Trophoblast cell (in vitro differentiated cells and primary cell): ENCODE results near the gene OR6X1.
"Not testable (repeated sequence)": the region's sequence is repeated elsewhere in the genome, so short reads cannot be mapped to it uniquely, and the experiment has no call there.

Experiments used
- DNase-seq, 2 donors: peaks; one replicate each; pipeline ENCODE4 v3.0.0-alpha.2; 2016
- H2AFZ ChIP-seq: 2 replicates; pipeline ENCODE4 v1.6.1; 2013; ENCODE audit warnings: low read length, moderate library complexity, mild to moderate bottlenecking; ENCODE audit not compliant: insufficient read depth, poor library complexity
- H2AK5ac ChIP-seq: 2 replicates; pipeline ENCODE4 v1.6.1; 2013; ENCODE audit warnings: mild to moderate bottlenecking, low read length
- H2BK120ac ChIP-seq: 2 replicates; pipeline ENCODE4 v1.6.1; 2013; ENCODE audit warnings: low read length, mild to moderate bottlenecking, moderate library complexity; ENCODE audit not compliant: insufficient read depth, poor library complexity
- H2BK12ac ChIP-seq: 2 replicates; pipeline ENCODE4 v1.6.1; 2013; ENCODE audit warnings: mild to moderate bottlenecking, low read length, moderate library complexity
- H2BK5ac ChIP-seq: 2 replicates; pipeline ENCODE4 v1.6.1; 2013; ENCODE audit warnings: low read length, low read depth, moderate library complexity, mild to moderate bottlenecking; ENCODE audit not compliant: poor library complexity
- H3K14ac ChIP-seq: 2 replicates; pipeline ENCODE4 v1.6.1; 2013; ENCODE audit warnings: mild to moderate bottlenecking, low read length
- H3K18ac ChIP-seq: 2 replicates; pipeline ENCODE4 v1.6.1; 2013; ENCODE audit warnings: mild to moderate bottlenecking, low read length
- H3K23ac ChIP-seq: 2 replicates; pipeline ENCODE4 v1.6.1; 2013; ENCODE audit warnings: low read length
- H3K27ac ChIP-seq: 2 replicates; pipeline ENCODE4 v1.5.1; 2013; ENCODE audit warnings: low read depth, mild to moderate bottlenecking, inconsistent platforms, low read length, moderate library complexity
- H3K27me3 ChIP-seq: 2 replicates; pipeline ENCODE4 v1.6.1; 2013; ENCODE audit warnings: inconsistent platforms, mild to moderate bottlenecking, low read length, moderate library complexity; ENCODE audit not compliant: insufficient read depth
- H3K36me3 ChIP-seq, 2 experiments: 1 replicate in 1 of 2; 2 replicates in 1 of 2; pipeline ENCODE4 v1.6.1; 2013; ENCODE audit warnings: low read length in 2 of 2, mild to moderate bottlenecking in 2 of 2, moderate library complexity in 1 of 2; ENCODE audit not compliant: insufficient read depth in 2 of 2, control insufficient read depth in 1 of 2
- H3K4ac ChIP-seq: 2 replicates; pipeline ENCODE4 v1.6.1; 2013; ENCODE audit warnings: low read depth, mild to moderate bottlenecking, low read length, moderate library complexity
- H3K4me1 ChIP-seq, 2 experiments: 1 replicate in 1 of 2; 2 replicates in 1 of 2; pipeline ENCODE4 v1.6.1; 2013; ENCODE audit warnings: low read length in 2 of 2, mild to moderate bottlenecking in 2 of 2, moderate library complexity in 1 of 2; ENCODE audit not compliant: insufficient read depth in 2 of 2, control insufficient read depth in 1 of 2
- H3K4me2 ChIP-seq: 2 replicates; pipeline ENCODE4 v1.6.1; 2013; ENCODE audit warnings: inconsistent platforms, mild to moderate bottlenecking, low read length, moderate library complexity
- H3K4me3 ChIP-seq: 2 replicates; pipeline ENCODE4 v1.5.1; 2013; ENCODE audit warnings: mild to moderate bottlenecking, low read depth, low read length, inconsistent platforms
- H3K79me1 ChIP-seq: one replicate; pipeline ENCODE4 v1.6.1; 2013; ENCODE audit warnings: low read length
- H3K79me2 ChIP-seq: 2 replicates; pipeline ENCODE4 v1.6.1; 2013; ENCODE audit warnings: low read length, mild to moderate bottlenecking; ENCODE audit not compliant: control insufficient read depth, insufficient read depth, poor library complexity
- H3K9ac ChIP-seq: 2 replicates; pipeline ENCODE4 v1.6.1; 2013; ENCODE audit warnings: mild to moderate bottlenecking, low read length
- H3K9me3 ChIP-seq: 2 replicates; pipeline ENCODE4 v1.6.1; 2013; ENCODE audit warnings: low read depth, mild to moderate bottlenecking, control low read depth, inconsistent platforms, low read length; ENCODE audit not compliant: insufficient read depth
- H4K12ac ChIP-seq: 2 replicates; pipeline ENCODE4 v1.6.1; 2013; ENCODE audit warnings: low read depth, mild to moderate bottlenecking, low read length, moderate library complexity
- H4K8ac ChIP-seq: 2 replicates; pipeline ENCODE4 v1.6.1; 2013; ENCODE audit warnings: low read depth, mild to moderate bottlenecking, low read length, moderate library complexity
- H4K91ac ChIP-seq: one replicate; pipeline ENCODE4 v1.6.1; 2013; ENCODE audit warnings: low read depth, mild to moderate bottlenecking, low read length, moderate library complexity
- WGBS: extraction: QIAGEN DNeasy Blood & Tissue Kit; methylation state at CpG from one replicate; pipeline ENCODE4 v1.1.7; 2013; ENCODE audit warnings: missing lambda C conversion rate; ENCODE audit not compliant: insufficient read length, insufficient coverage; ENCODE audit errors: extremely low coverage; 5-methylcytosine and 5-hydroxymethylcytosine counted together

Gene OR6X1

GRCh38 chr11:123755813-123756212 is 1.5 kb upstream of the OR6X1 start:
- H3K36me3 ChIP-seq: no peaks in the 10 kb centered on the region
- H3K4me1 ChIP-seq: no peaks in the 10 kb centered on the region
- H3K9ac ChIP-seq: no peak overlapping the region
- H3K79me1 ChIP-seq: no peaks in the 10 kb centered on the region
- no peak overlapping the region for H4K91ac ChIP-seq
- no peaks in the 10 kb centered on the region for H3K9me3 ChIP-seq
- no peak overlapping the region for H4K12ac ChIP-seq
- no peak overlapping the region for H2AFZ ChIP-seq
- no peaks in the 10 kb centered on the region for H3K79me2 ChIP-seq
- no peak overlapping the region for H2AK5ac ChIP-seq
- no peak overlapping the region for H2BK120ac ChIP-seq
- DNase-seq: peak in 1 of 2 donors; percentile 51
- no peak overlapping the region for H3K4me3 ChIP-seq
- no peaks in the 10 kb centered on the region for H3K27me3 ChIP-seq
- H3K23ac ChIP-seq: no peak overlapping the region
- no peak overlapping the region for H3K14ac ChIP-seq
- no peak overlapping the region for H3K4ac ChIP-seq
- no peak overlapping the region for H3K18ac ChIP-seq
- no peak overlapping the region for H2BK5ac ChIP-seq
- no peak overlapping the region for H3K27ac ChIP-seq
- no peak overlapping the region for H2BK12ac ChIP-seq
- H3K4me2 ChIP-seq: no peak overlapping the region
- WGBS: no CpG with 5 or more reads among the region's 3 CpGs
- H4K8ac ChIP-seq: no peak overlapping the region

- Histone ChIP-seq H3K4me1 (no peaks in the 10 kb centered on the region), H3K79me2 (no peaks in the 10 kb centered on the region), H3K23ac (no peak overlapping the region), H3K9me3 (no peaks in the 10 kb centered on the region), H3K14ac (no peak overlapping the region), H3K4ac (no peak overlapping the region), H3K36me3 (no peaks in the 10 kb centered on the region), H3K79me1 (no peaks in the 10 kb centered on the region), H4K12ac (no peak overlapping the region), H2BK12ac (no peak overlapping the region), H3K4me2 (no peak overlapping the region), H2AK5ac (no peak overlapping the region), H2BK5ac (no peak overlapping the region), H3K27me3 (no peaks in the 10 kb centered on the region), H3K18ac (no peak overlapping the region), H2AFZ (no peak overlapping the region), H4K91ac (no peak overlapping the region), H4K8ac (no peak overlapping the region), H3K27ac (no peak overlapping the region), H3K9ac (no peak overlapping the region), H2BK120ac (no peak overlapping the region), H3K4me3 (no peak overlapping the region)
- no peak for DNase-seq
Measured at GRCh38 chr11:123755344-123755743, 1.0 kb upstream of the OR6X1 start.

DNA sequence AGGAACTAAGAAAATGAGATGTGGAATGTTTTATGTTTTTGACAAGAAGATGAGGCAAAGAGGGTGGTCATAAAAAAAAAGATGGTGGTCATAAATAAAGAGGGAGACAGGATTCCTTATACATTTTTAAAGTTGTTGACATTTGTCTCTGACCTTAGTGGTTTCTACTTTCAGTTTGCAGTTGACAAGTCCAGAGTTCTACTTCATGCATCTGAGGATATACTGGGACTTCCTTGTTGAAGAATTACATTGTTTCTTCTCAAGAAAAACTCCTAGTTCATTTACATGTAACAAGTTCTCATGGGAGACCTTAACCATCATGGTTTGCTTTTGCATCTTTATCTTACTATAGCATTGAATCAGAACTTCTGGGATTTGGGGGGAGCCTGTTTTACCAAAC is 1.2 kb downstream of the OR6X1 start:
- Histone ChIP-seq H3K36me3 (no peaks in the 10 kb centered on the region), H2BK120ac (no peak overlapping the region), H3K4me1 (no peaks in the 10 kb centered on the region), H3K79me2 (no peaks in the 10 kb centered on the region), H3K27ac (no peak overlapping the region), H3K4ac (no peak overlapping the region), H3K23ac (no peak overlapping the region), H2BK12ac (no peak overlapping the region), H3K9ac (no peak overlapping the region), H2AFZ (no peak overlapping the region), H2AK5ac (no peak overlapping the region), H4K12ac (no peak overlapping the region), H3K4me2 (no peak overlapping the region), H4K8ac (no peak overlapping the region), H3K79me1 (no peaks in the 10 kb centered on the region), H2BK5ac (no peak overlapping the region), H3K4me3 (no peak overlapping the region), H3K27me3 (no peaks in the 10 kb centered on the region), H4K91ac (no peak overlapping the region), H3K14ac (no peak overlapping the region), H3K9me3 (no peaks in the 10 kb centered on the region), H3K18ac (no peak overlapping the region)
- no peak for DNase-seq

- H3K4me2 ChIP-seq: no peak overlapping the region
Measured at GRCh38 chr11:123751781-123752180, 2.5 kb downstream of the OR6X1 start.

GRCh38 chr11:123748349-123748748 is 6.0 kb downstream of the OR6X1 start:
- H3K4me2 ChIP-seq, H2AK5ac ChIP-seq, H3K4me3 ChIP-seq, H3K79me2 ChIP-seq, H2BK5ac ChIP-seq, H3K23ac ChIP-seq, H3K36me3 ChIP-seq, H3K27ac ChIP-seq, H3K27me3 ChIP-seq, H4K12ac ChIP-seq, H3K9ac ChIP-seq, H3K4me1 ChIP-seq, H3K4ac ChIP-seq, H2AFZ ChIP-seq, H3K79me1 ChIP-seq, H3K18ac ChIP-seq, H2BK12ac ChIP-seq, DNase-seq, H4K91ac ChIP-seq, H3K9me3 ChIP-seq, H3K14ac ChIP-seq, H4K8ac ChIP-seq, H2BK120ac ChIP-seq: not testable (repeated sequence)
- WGBS: no CpG with 5 or more reads among the region's 2 CpGs

More at GRCh38 chr11:123751781-123752180, 2.5 kb downstream of the OR6X1 start:
- H3K79me1 ChIP-seq: no peaks in the 10 kb centered on the region
- no peaks in the 10 kb centered on the region for H3K4me1 ChIP-seq
- H3K27me3 ChIP-seq: no peaks in the 10 kb centered on the region
- no peaks in the 10 kb centered on the region for H3K9me3 ChIP-seq
- no peak overlapping the region for H3K23ac ChIP-seq
- no peak overlapping the region for H3K4me3 ChIP-seq
- no peak overlapping the region for H3K18ac ChIP-seq
- H4K12ac ChIP-seq: no peak overlapping the region
- WGBS: no CpG with 5 or more reads among the region's 1 CpG
- H3K9ac ChIP-seq: no peak overlapping the region
- H2AFZ ChIP-seq: no peak overlapping the region
- H3K4ac ChIP-seq: no peak overlapping the region
- no peak overlapping the region for H4K8ac ChIP-seq
- no peak overlapping the region for H3K27ac ChIP-seq
- DNase-seq: peak in 1 of 2 donors; percentile 25
- H2BK12ac ChIP-seq: no peak overlapping the region
- no peaks in the 10 kb centered on the region for H3K36me3 ChIP-seq
- H2BK120ac ChIP-seq: no peak overlapping the region
- no peak overlapping the region for H4K91ac ChIP-seq
- no peak overlapping the region for H3K14ac ChIP-seq
- H2AK5ac ChIP-seq: no peak overlapping the region
- no peak overlapping the region for H2BK5ac ChIP-seq
- no peaks in the 10 kb centered on the region for H3K79me2 ChIP-seq
